ENCODE measurements around the gene SMC6. TPM values are rescaled to one million over a fixed set of nuclear protein-coding genes. Genes with fewer than 3 reads are reported as not detected.

Gene SMC6
- total RNA-seq, 1 donor from 2014 or later = 36.6 TPM

GRCh38 chr2:17765398-17765797, 11.8 kb upstream of the SMC6 start:
- intact Hi-C loops (cut with micrococcal nuclease) = no loop called here

- intact Hi-C loops (cut with micrococcal nuclease) = no loop called here
Observed at GRCh38 chr2:17763641-17764333, 10.2 kb upstream of the SMC6 start.

- intact Hi-C loops (cut with micrococcal nuclease) = no loop called here
Observed at GRCh38 chr2:17762451-17762850, 8.8 kb upstream of the SMC6 start.

- intact Hi-C loops (cut with micrococcal nuclease) = no loop called here
Observed at GRCh38 chr2:17759805-17760204, 6.2 kb upstream of the SMC6 start.

GRCh38 chr2:17758118-17758517, 4.5 kb upstream of the SMC6 start:
- intact Hi-C loops (cut with micrococcal nuclease) = no loop called here

GRCh38 chr2:17757321-17757720, 3.7 kb upstream of the SMC6 start:
- intact Hi-C loops (cut with micrococcal nuclease) = no loop called here

GRCh38 chr2:17756668-17757067, 3.1 kb upstream of the SMC6 start:
- intact Hi-C loops (cut with micrococcal nuclease) = no loop called here

- intact Hi-C loops (cut with micrococcal nuclease) = loop anchor here (1.0 to 5.0 kb wide), 5 partner anchors 68 to 1613 kb away; partner anchors contain the start of gene RDH14
Observed at GRCh38 chr2:17754773-17755425, 1.3 kb upstream of the SMC6 start.

GRCh38 chr2:17752892-17753802, 463 bp downstream of the SMC6 start:
- intact Hi-C loops (cut with micrococcal nuclease) = loop anchor here (1.0 to 5.0 kb wide), 6 partner anchors 12 to 1611 kb away; no protein-coding TSS in a partner anchor

GRCh38 chr2:17752246-17752645, 1.4 kb downstream of the SMC6 start:
- intact Hi-C loops (cut with micrococcal nuclease) = loop anchor here (2.0 to 5.0 kb wide), 3 partner anchors 105 to 1610 kb away; no protein-coding TSS in a partner anchor

- intact Hi-C loops (cut with micrococcal nuclease) = loop anchor here (5.0 kb wide), 2 partner anchors 103 to 1608 kb away; no protein-coding TSS in a partner anchor
Observed at GRCh38 chr2:17749753-17750438, 3.7 kb downstream of the SMC6 start.

- intact Hi-C loops (cut with micrococcal nuclease) = no loop called here
Observed at GRCh38 chr2:17748745-17749144, 4.9 kb downstream of the SMC6 start.

- intact Hi-C loops (cut with micrococcal nuclease) = no loop called here
Observed at GRCh38 chr2:17747684-17748452, 5.7 kb downstream of the SMC6 start.

- intact Hi-C loops (cut with micrococcal nuclease) = no loop called here
Observed at GRCh38 chr2:17740203-17740602, 13.4 kb downstream of the SMC6 start.

- intact Hi-C loops (cut with micrococcal nuclease) = no loop called here
Observed at GRCh38 chr2:17736989-17737388, 16.6 kb downstream of the SMC6 start.

- intact Hi-C loops (cut with micrococcal nuclease) = no loop called here
Observed at GRCh38 chr2:17735864-17736263, 17.7 kb downstream of the SMC6 start.

- intact Hi-C loops (cut with micrococcal nuclease) = no loop called here
Observed at GRCh38 chr2:17733599-17733998, 20.0 kb downstream of the SMC6 start.

- intact Hi-C loops (cut with micrococcal nuclease) = no loop called here
Observed at GRCh38 chr2:17729880-17730279, 23.7 kb downstream of the SMC6 start.

GRCh38 chr2:17728210-17728609, 25.4 kb downstream of the SMC6 start:
- intact Hi-C loops (cut with micrococcal nuclease) = no loop called here

All from T-helper 1 cell treated with Interleukin-12 subunit alpha and Interleukin-12 subunit beta and Interleukin-4 antibody, amounts not matched to agents 30 ng/mL and 1 ng/mL, for 36 hours (primary cell).